A549 treated with dexamethasone at 1 μM for 4 hours (cell line): ENCODE results near the gene TSSC4. TPM values are rescaled to one million over a fixed set of nuclear protein-coding genes. Genes with fewer than 3 reads are reported as not detected.

Experiments used
- total RNA-seq: library from RNA; stranded (reverse); fragments of 200-300 nt; extraction: Qiagen RNA extraction; gene quantifications from 5 replicates; pipeline ENCODE4 v1.2.3, GENCODE V29; 2022

The TSSC4 gene
- total RNA-seq, result 43.3 to 67.5 TPM (median 60.4 TPM) in 5 replicates

GRCh38 chr11:2400069-2400761 lies at the start of gene TSSC4:
TSS of gene TSSC4 (plus strand) at chr11:2400750. CDS start at chr11:2402634, 1,884 bp downstream.

DNA sequence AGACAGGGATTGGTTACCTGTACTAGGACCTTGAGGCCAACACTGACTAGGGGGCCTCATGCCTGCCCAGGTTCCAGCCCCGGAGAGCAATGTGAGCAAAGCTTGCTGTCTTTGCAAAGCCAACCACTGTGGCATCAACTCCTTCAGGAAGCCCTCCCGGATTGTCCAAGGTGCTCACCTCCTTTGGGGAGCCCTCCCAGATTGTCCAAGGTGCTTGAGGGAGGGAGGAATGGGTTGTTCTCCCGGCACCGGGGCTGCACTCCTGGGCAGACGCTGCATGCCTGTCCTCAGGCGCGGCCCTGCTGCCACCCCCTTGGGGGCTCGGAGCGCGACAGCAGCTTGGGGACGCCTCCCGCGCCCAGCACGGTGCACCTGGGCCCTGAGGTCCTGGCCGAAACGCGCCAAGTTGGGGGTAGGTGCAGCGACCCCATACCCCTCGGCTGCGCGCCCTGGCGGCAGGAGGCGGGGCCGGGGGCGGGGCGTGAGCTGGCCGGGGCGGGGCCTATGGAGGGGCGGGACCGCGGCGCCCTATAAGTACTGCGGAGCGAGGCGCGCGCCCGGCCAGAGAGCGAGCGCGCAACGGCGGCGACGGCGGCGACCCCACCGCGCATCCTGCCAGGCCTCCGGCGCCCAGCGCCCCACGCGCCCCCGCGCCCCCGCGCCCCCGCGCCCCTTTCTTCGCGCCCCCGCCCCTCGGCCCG lies 23.6 kb upstream of the TSSC4 start, which contains the start of gene CD81:
Gene CD81 (plus strand): TSS at position 560 of the 701 bp plus-strand sequence. CDS start 240 bp downstream, outside the sequence.

DNA sequence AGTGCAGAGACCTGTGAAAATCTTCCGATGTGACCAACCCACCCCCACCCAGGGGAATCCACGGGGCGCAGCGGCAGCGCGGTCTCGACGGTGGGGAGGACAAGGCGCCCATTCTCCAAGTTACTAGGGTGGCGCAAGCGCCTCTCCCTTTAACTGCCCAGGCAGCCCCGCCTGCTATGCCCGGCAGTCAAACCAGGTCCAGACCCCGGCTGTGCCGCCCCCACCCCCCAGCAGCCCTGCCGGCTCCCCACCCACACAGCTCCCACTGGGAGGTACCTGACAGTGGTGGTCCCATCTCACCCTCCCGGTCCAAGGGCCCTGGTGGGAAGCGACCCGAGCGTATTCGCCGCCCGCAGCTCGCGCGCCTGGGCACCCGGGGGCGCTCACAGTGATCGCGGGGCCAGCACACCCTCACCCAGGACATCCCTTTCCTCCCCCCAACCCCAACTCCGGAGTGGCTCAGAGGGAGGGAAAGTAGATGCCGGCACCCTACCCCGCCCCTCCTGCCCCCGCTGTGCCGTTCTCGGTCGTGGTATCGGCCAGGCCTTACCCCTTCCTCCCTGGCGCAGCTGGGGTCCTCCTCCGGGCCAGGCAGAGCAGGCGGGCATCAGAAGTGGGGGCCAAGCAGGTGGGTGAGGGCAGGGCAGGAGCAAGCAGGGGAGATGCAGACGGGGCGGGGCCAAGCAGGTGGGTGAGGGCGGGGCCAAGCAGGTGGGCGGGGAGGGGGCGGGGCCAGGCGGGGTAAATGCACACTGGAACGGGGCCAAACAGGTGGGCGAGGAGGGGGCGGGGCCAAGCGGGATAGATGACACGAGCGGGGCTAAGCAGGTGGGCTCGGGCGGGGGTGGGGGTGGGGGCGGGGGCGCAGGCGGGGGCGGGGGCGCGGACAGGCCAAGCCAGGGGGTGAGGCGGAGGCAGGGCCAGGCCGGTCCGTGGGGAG lies 43.6 kb downstream of the TSSC4 start, which contains the start of gene TRPM5:
Gene TRPM5 (minus strand): TSS at position 634 of the 940 bp plus-strand sequence. CDS start 21,478 bp downstream, outside the sequence.

DNA sequence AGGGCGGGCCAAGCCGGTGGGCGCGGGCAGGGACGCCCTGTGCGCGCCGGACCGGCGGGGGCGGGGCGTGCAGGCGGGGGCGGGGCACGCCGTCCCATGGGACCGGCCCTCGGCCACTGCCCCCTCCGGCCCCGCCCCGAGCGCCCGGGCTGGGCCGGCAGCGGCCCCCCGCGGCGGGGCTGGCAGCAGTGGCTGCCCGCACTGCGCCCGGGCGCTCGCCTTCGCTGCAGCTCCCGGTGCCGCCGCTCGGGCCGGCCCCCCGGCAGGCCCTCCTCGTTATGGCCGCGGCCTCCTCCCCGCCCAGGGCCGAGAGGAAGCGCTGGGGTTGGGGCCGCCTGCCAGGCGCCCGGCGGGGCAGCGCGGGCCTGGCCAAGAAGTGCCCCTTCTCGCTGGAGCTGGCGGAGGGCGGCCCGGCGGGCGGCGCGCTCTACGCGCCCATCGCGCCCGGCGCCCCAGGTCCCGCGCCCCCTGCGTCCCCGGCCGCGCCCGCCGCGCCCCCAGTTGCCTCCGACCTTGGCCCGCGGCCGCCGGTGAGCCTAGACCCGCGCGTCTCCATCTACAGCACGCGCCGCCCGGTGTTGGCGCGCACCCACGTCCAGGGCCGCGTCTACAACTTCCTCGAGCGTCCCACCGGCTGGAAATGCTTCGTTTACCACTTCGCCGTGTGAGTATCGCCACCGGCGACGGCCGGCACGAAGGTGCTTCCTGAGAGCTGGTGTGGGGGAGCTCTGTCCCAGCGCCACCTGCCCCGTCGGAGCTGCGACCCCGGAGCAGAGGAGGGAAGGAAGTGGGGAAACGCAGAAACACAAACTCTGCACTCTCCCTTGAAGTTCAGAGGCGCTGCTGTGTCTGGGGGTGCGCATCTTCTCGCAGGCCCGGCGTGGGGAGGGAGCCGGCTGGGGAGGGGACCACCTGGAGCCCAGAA lies 44.5 kb downstream of the TSSC4 start, which contains the start of gene KCNQ1:
Gene KCNQ1 (plus strand): TSS at position 188 of the 925 bp plus-strand sequence. CDS start 91 bp downstream, at position 279.

Other genes with a start within 250 kb of the TSSC4 start
- gene INS, start 239.5 kb upstream of the TSSC4 start, total RNA-seq, result not detected in 5 replicates
- gene TH, start 228.9 kb upstream of the TSSC4 start, total RNA-seq, result 0.07 to 0.36 TPM in 2 of 5 replicates, not detected in the others
- gene ASCL2, start 130.2 kb upstream of the TSSC4 start, total RNA-seq, result 0.04 to 0.05 TPM in 2 of 5 replicates, not detected in the others
- gene C11orf21, start 98.8 kb upstream of the TSSC4 start, total RNA-seq, result not detected in 5 replicates
- not detected in 5 replicates for gene TSPAN32, start 98.7 kb upstream of the TSSC4 start, total RNA-seq
- 298 to 392 TPM (median 381 TPM) in 5 replicates for gene CD81, start 23.4 kb upstream of the TSSC4 start, total RNA-seq
- gene TRPM5, start 43.8 kb downstream of the TSSC4 start, total RNA-seq, result not detected in 5 replicates
- gene KCNQ1, start 44.3 kb downstream of the TSSC4 start, total RNA-seq, result 0.52 to 0.75 TPM (median 0.60 TPM) in 5 replicates